ENCODE data around the gene ALG13. TPM values are rescaled to one million over a fixed set of nuclear protein-coding genes. Genes with fewer than 3 reads are reported as not detected.

The ALG13 gene
- total and polyA plus RNA-seq, 2 of the 8 experiments (the other 6 are each of a cell fraction or from before 2014, with no cell fraction given) = 44.3 to 93.6 TPM

- Histone ChIP-seq H3K27ac (ENCODE audit: low read depth, low read length) (no peak overlapping the region), H3K23ac (ENCODE audit: insufficient read length) (no peak overlapping the region), H3K79me2 (ENCODE audit: control insufficient read depth in 1 of 2, insufficient read depth in 2 of 2, low read length in 2 of 2) (no peaks in the 10 kb centered on the region), H3K14ac (ENCODE audit: insufficient read length) (no peak overlapping the region), H3K4me2 (ENCODE audit: insufficient read depth in 1 of 2, low read depth in 2 of 2, low read length in 2 of 2) (no peak overlapping the region), H2AFZ (ENCODE audit: low read length) (no peak overlapping the region), H3K56ac (replicated peaks; ENCODE audit: insufficient read length, low read depth, low read length) (no peak overlapping the region), H2BK120ac (replicated peaks; ENCODE audit: low read depth, low read length) (no peak overlapping the region), H3K79me1 (ENCODE audit: low read depth, low read length) (no peaks in the 10 kb centered on the region), H3K23me2 (ENCODE audit: low read depth, low read length) (no peaks in the 10 kb centered on the region), H3K9me3 (ENCODE audit: insufficient read depth in 2 of 2, low read depth in 1 of 2, low read length in 1 of 2) (no peaks in the 10 kb centered on the region), H3K27me3 (replicated peaks in 1 of 4; ENCODE audit: control insufficient read depth in 3 of 4, extremely low read depth in 1 of 4, insufficient read depth in 3 of 4, low read length in 3 of 4) (no peaks in the 10 kb centered on the region), H2BK15ac (ENCODE audit: low read length) (no peak overlapping the region), H3K4me3 (ENCODE audit: extremely low read depth in 1 of 4, insufficient read depth in 2 of 4, low read depth in 3 of 4, low read length in 4 of 4) (no peak overlapping the region), H3K4me1 (replicated peaks in 1 of 4; ENCODE audit: control insufficient read depth in 3 of 4, insufficient read depth in 4 of 4, low read length in 3 of 4) (no peaks in the 10 kb centered on the region), H2AK5ac (ENCODE audit: low read depth, low read length) (no peak overlapping the region), H4K91ac (replicated peaks; ENCODE audit: insufficient read length, low read length) (no peak overlapping the region), H2BK5ac (ENCODE audit: low read depth, low read length) (no peak overlapping the region), H3K36me3 (ENCODE audit: control insufficient read depth in 2 of 4, insufficient read depth in 4 of 4, low read length in 3 of 4) (no peaks in the 10 kb centered on the region), H4K8ac (ENCODE audit: extremely low read depth, insufficient read depth, low read length) (no peak overlapping the region), H2BK20ac (ENCODE audit: low read length) (no peak overlapping the region), H3K4ac (replicated peaks; ENCODE audit: insufficient read length, low read depth, low read length) (no peak overlapping the region), H2BK12ac (ENCODE audit: low read depth, low read length) (no peak overlapping the region), H3K9ac (replicated peaks in 1 of 4; ENCODE audit: extremely low read depth in 1 of 4, low read depth in 3 of 4, low read length in 3 of 4) (no peak overlapping the region), H4K5ac (ENCODE audit: insufficient read length, low read depth, low read length) (no peak overlapping the region), H3K18ac (ENCODE audit: extremely low read depth, low read length) (no peak overlapping the region), H4K20me1 (replicated peaks in 1 of 2; ENCODE audit: control insufficient read depth in 1 of 2, insufficient read depth in 2 of 2, low read length in 2 of 2) (no peaks in the 10 kb centered on the region)
- no peak for DNase-seq (ENCODE audit: low read depth in 1 of 2, low spot score in 2 of 2)
- TF ChIP-seq E2F6 (IDR thresholded peaks at IDR 0.05) (no peak), RAD21 (IDR thresholded peaks at IDR 0.05 in 1 of 2, conservative IDR thresholded peaks at IDR 0.05 in 1 of 2; ENCODE audit: low read depth in 2 of 2, low read length in 2 of 2) (no peak), JUN (IDR thresholded peaks at IDR 0.05; ENCODE audit: low read depth, low read length) (no peak), CBX5 (IDR thresholded peaks at IDR 0.05; ENCODE audit: low read depth, low read length) (no peak), POU5F1 (IDR thresholded peaks at IDR 0.05; ENCODE audit: low read depth, low read length) (no peak), ATF2 (IDR thresholded peaks at IDR 0.05; ENCODE audit: low read length) (no peak), JUND (IDR thresholded peaks at IDR 0.05; ENCODE audit: low read length) (no peak), CTBP2 (IDR thresholded peaks at IDR 0.05; ENCODE audit: borderline replicate concordance, insufficient read depth, insufficient read length, low read length) (no peak), HDAC6 (IDR thresholded peaks at IDR 0.05; ENCODE audit: low read depth, low read length) (no peak)
- POLR2A ChIA-PET (ENCODE audit: partially characterized antibody) = no interaction called here
- FAIRE-seq = no peak
- CTCF ChIA-PET (ENCODE audit: partially characterized antibody) = interaction anchor here (1.1 to 1.3 kb wide), 2 partner anchors 203 to 206 kb away, joined by 3 to 4 read pairs; no protein-coding TSS in a partner anchor
Observed at GRCh38 chrX:111650845-111651244, 30.1 kb upstream of the ALG13 start.
